DOHH2 (cell line): Measurements from ENCODE around the gene MACROD1.
A peak's percentile ranks its signal among the peaks of the same experiment; 100 is the strongest.

Experiments used
- H3F3A ChIP-seq: fragments of 200-600 bp; sonication (generic), shearing (Covaris generic); 2 replicates; pipeline ENCODE4 v1.6.0; 2016; ENCODE audit warnings: antibody characterized with exemption, mild to moderate bottlenecking; ENCODE audit not compliant: control insufficient read depth, insufficient read depth
- H3K27ac ChIP-seq: fragments of 200-600 bp; sonication (generic); 2 replicates; pipeline ENCODE4 v1.5.1; 2014; ENCODE audit warnings: low read depth, mild to moderate bottlenecking, low read length, moderate library complexity
- H3K27me3 ChIP-seq: fragments of 200-600 bp; sonication (generic); 2 replicates; pipeline ENCODE4 v1.6.1; 2014; ENCODE audit warnings: mild to moderate bottlenecking, low read length, mixed read lengths; ENCODE audit not compliant: control insufficient read depth
- H3K36me3 ChIP-seq: fragments of 200-600 bp; sonication (generic); 2 replicates; pipeline ENCODE4 v1.6.1; 2014; ENCODE audit warnings: mild to moderate bottlenecking, low read length, moderate library complexity, mixed read lengths; ENCODE audit not compliant: control insufficient read depth
- H3K4me1 ChIP-seq: fragments of 200-600 bp; sonication (generic); 2 replicates; pipeline ENCODE4 v1.6.1; 2014; ENCODE audit warnings: mild to moderate bottlenecking, low read length, mixed read lengths; ENCODE audit not compliant: control insufficient read depth
- H3K4me2 ChIP-seq: fragments of 200-600 bp; sonication (generic); 2 replicates; pipeline ENCODE4 v1.6.0; 2014; ENCODE audit warnings: mild to moderate bottlenecking, low read length, moderate library complexity
- H3K4me3 ChIP-seq: fragments of 200-600 bp; sonication (generic); 2 replicates; pipeline ENCODE4 v1.5.1; 2014; ENCODE audit warnings: mild to moderate bottlenecking, low read length, mixed read lengths
- H3K79me2 ChIP-seq: fragments of 200-600 bp; sonication (generic); 2 replicates; pipeline ENCODE4 v1.6.1; 2014; ENCODE audit warnings: mild to moderate bottlenecking, low read length, mixed read lengths; ENCODE audit not compliant: control insufficient read depth
- H3K9me2 ChIP-seq: fragments of 200-600 bp; sonication (generic); replicated peaks from 2 replicates; pipeline ENCODE4 v1.6.1; 2014; ENCODE audit warnings: mild to moderate bottlenecking, low read length, mixed read lengths; ENCODE audit not compliant: control insufficient read depth
- H3K9me3 ChIP-seq: fragments of 200-600 bp; sonication (generic); 2 replicates; pipeline ENCODE4 v1.6.1; 2014; ENCODE audit warnings: antibody characterized with exemption, low read length, mixed read lengths; ENCODE audit not compliant: control insufficient read depth, insufficient read depth
- H4K20me1 ChIP-seq: fragments of 200-600 bp; sonication (generic); 2 replicates; pipeline ENCODE4 v1.6.0; 2014; ENCODE audit warnings: low read depth, mild to moderate bottlenecking, antibody characterized with exemption, low read length, moderate library complexity; ENCODE audit not compliant: control insufficient read depth, insufficient read depth
- CTCF ChIP-seq: fragments of 200-600 bp; sonication (generic); IDR thresholded peaks from one replicate; pipeline ENCODE4 v1.5.1; 2014; ENCODE audit warnings: antibody characterized with exemption, mild to moderate bottlenecking, low read depth, low read length; ENCODE audit not compliant: poor library complexity, severe bottlenecking
- EZH2phosphoT487 ChIP-seq: fragments of 200-600 bp; sonication (generic); IDR thresholded peaks from 2 replicates; pipeline ENCODE4 v1.6.1; 2017; ENCODE audit warnings: borderline replicate concordance, mild to moderate bottlenecking, antibody characterized with exemption, low read length, moderate library complexity, mixed read lengths

MACROD1 gene

GRCh38 chr11:64088162-64089026 is 77.5 kb downstream of the MACROD1 start:
- no peaks in the 10 kb centered on the region for H3K27me3 ChIP-seq
- H3F3A ChIP-seq, result no peaks in the 10 kb centered on the region
- TF ChIP-seq CTCF (peak; percentile 66), EZH2phosphoT487 (no peak)
- no peak overlapping the region for H3K4me2 ChIP-seq
- H3K9me3 ChIP-seq, result no peaks in the 10 kb centered on the region
- H4K20me1 ChIP-seq, result peaks cover 7% of the 10 kb centered on the region
- no peak overlapping the region for H3K4me3 ChIP-seq
- H3K36me3 ChIP-seq, result no peaks in the 10 kb centered on the region
- no peak overlapping the region for H3K27ac ChIP-seq
- H3K9me2 ChIP-seq, result no peaks in the 10 kb centered on the region
- no peaks in the 10 kb centered on the region for H3K4me1 ChIP-seq
- H3K79me2 ChIP-seq, result no peaks in the 10 kb centered on the region

GRCh38 chr11:64086258-64087123 is 79.4 kb downstream of the MACROD1 start:
- Histone ChIP-seq H4K20me1 (peaks cover 7% of the 10 kb centered on the region), H3K4me2 (no peak overlapping the region), H3K9me2 (no peaks in the 10 kb centered on the region), H3K4me1 (no peaks in the 10 kb centered on the region), H3K36me3 (no peaks in the 10 kb centered on the region), H3K27me3 (no peaks in the 10 kb centered on the region), H3K9me3 (no peaks in the 10 kb centered on the region), H3F3A (no peaks in the 10 kb centered on the region), H3K79me2 (no peaks in the 10 kb centered on the region), H3K4me3 (no peak overlapping the region), H3K27ac (no peak overlapping the region)
- TF ChIP-seq EZH2phosphoT487, result no peak
- no peak for TF ChIP-seq CTCF

- H3K27ac ChIP-seq, result no peak overlapping the region
- H3K4me1 ChIP-seq, result no peaks in the 10 kb centered on the region
- no peak overlapping the region for H3K4me2 ChIP-seq
These were observed 80.0 kb downstream of the MACROD1 start for GRCh38 chr11:64085906-64086257.

More at GRCh38 chr11:64085906-64086257, 80.0 kb downstream of the MACROD1 start:
- Histone ChIP-seq H3K9me3 (no peaks in the 10 kb centered on the region), H4K20me1 (peaks cover 7% of the 10 kb centered on the region), H3F3A (no peaks in the 10 kb centered on the region), H3K4me3 (no peak overlapping the region), H3K27me3 (no peaks in the 10 kb centered on the region), H3K79me2 (no peaks in the 10 kb centered on the region), H3K9me2 (no peaks in the 10 kb centered on the region), H3K36me3 (no peaks in the 10 kb centered on the region)
- no peak for TF ChIP-seq EZH2phosphoT487
- no peak for TF ChIP-seq CTCF
